Cardiac muscle cell (in vitro differentiated cells and primary cell): ENCODE measurements around the gene KDM8. TPM values are rescaled to one million over a fixed set of nuclear protein-coding genes. Genes with fewer than 3 reads are reported as not detected.

ENCODE experiments used
- DNase-seq, 2 donors: peaks; one replicate each; pipeline versions ENCODE4 v3.0.0 to v3.0.0-alpha.2; 2010 to 2017; ENCODE audit warnings: low read depth in 1 of 2, low spot score in 1 of 2
- H3K27ac ChIP-seq: fragments of 200-600 bp; sonication (generic); 2 replicates; pipeline ENCODE4 v1.5.1; 2016
- H3K27me3 ChIP-seq: fragments of 200-600 bp; sonication (generic); 2 replicates; pipeline ENCODE4 v1.6.0; 2016; ENCODE audit warnings: control low read depth
- H3K36me3 ChIP-seq: fragments of 200-600 bp; sonication (generic); 2 replicates; pipeline ENCODE4 v1.5.1; 2016; ENCODE audit warnings: control low read depth
- H3K4me1 ChIP-seq: fragments of 200-600 bp; sonication (generic); 2 replicates; pipeline ENCODE4 v1.8.1; 2017; ENCODE audit warnings: low read depth, mild to moderate bottlenecking, mixed run types
- H3K4me3 ChIP-seq: fragments of 200-600 bp; sonication (generic); 2 replicates; pipeline ENCODE4 v1.5.1; 2016; ENCODE audit warnings: mild to moderate bottlenecking
- H3K9me3 ChIP-seq: fragments of 200-600 bp; sonication (generic); 2 replicates; pipeline ENCODE4 v1.5.1; 2017; ENCODE audit warnings: low read depth, mild to moderate bottlenecking, control low read depth
- CTCF ChIP-seq: IDR thresholded peaks from 2 replicates; pipeline ENCODE4 v1.5.1; 2012; ENCODE audit warnings: low read depth, mild to moderate bottlenecking, low read length
- polyA plus RNA-seq: library from polyadenylated mRNA; unstranded; fragments of >200 nt; fragmentation: Nextera tagmentation; extraction: Ambion mirVana; gene quantifications from 2 replicates; pipeline ENCODE4 v1.2.1, GENCODE V29; 2016
- total RNA-seq: library from RNA; depleted of rRNA; stranded (reverse); fragments of >200 nt; gene quantifications from 2 replicates; pipeline ENCODE4 v1.2.3, GENCODE V29; 2016

The KDM8 gene
- total and polyA plus RNA-seq, 2 experiments from 2014 or later: 8.5 to 10.5 TPM

- Histone ChIP-seq H3K36me3 (no peaks in the 10 kb centered on the region), H3K9me3 (no peaks in the 10 kb centered on the region), H3K4me3 (no peak overlapping the region), H3K4me1 (no peaks in the 10 kb centered on the region), H3K27me3 (no peaks in the 10 kb centered on the region), H3K27ac (no peak overlapping the region)
- DNase-seq: no peak
- TF ChIP-seq CTCF: no peak
These were observed 37.8 kb upstream of the KDM8 start for GRCh38 chr16:27165576-27165975.

- Histone ChIP-seq H3K27ac (no peak overlapping the region), H3K4me1 (no peaks in the 10 kb centered on the region), H3K36me3 (no peaks in the 10 kb centered on the region), H3K9me3 (no peaks in the 10 kb centered on the region), H3K27me3 (no peaks in the 10 kb centered on the region), H3K4me3 (no peak overlapping the region)
- no peak for TF ChIP-seq CTCF
- DNase-seq: no peak
These were observed 34.5 kb upstream of the KDM8 start for GRCh38 chr16:27168790-27169189.

- H3K4me3 ChIP-seq: no peak overlapping the region
- H3K27ac ChIP-seq: no peak overlapping the region
- peak in 1 of 2 donors; percentile 95 for DNase-seq
- no peaks in the 10 kb centered on the region for H3K4me1 ChIP-seq
- H3K36me3 ChIP-seq: no peaks in the 10 kb centered on the region
- no peaks in the 10 kb centered on the region for H3K27me3 ChIP-seq
- TF ChIP-seq CTCF: peak; percentile 35
- no peaks in the 10 kb centered on the region for H3K9me3 ChIP-seq
These were observed 33.7 kb upstream of the KDM8 start for GRCh38 chr16:27169511-27170071.

- H3K27ac ChIP-seq: no peak overlapping the region
- TF ChIP-seq CTCF: no peak
- no peak overlapping the region for H3K4me3 ChIP-seq
- no peaks in the 10 kb centered on the region for H3K4me1 ChIP-seq
- no peaks in the 10 kb centered on the region for H3K9me3 ChIP-seq
- no peak for DNase-seq
- H3K36me3 ChIP-seq: no peaks in the 10 kb centered on the region
- no peaks in the 10 kb centered on the region for H3K27me3 ChIP-seq
These were observed 31.7 kb upstream of the KDM8 start for GRCh38 chr16:27171584-27171983.

- no peaks in the 10 kb centered on the region for H3K9me3 ChIP-seq
- no peaks in the 10 kb centered on the region for H3K36me3 ChIP-seq
- H3K27ac ChIP-seq: no peak overlapping the region
- no peaks in the 10 kb centered on the region for H3K4me1 ChIP-seq
- H3K27me3 ChIP-seq: no peaks in the 10 kb centered on the region
- DNase-seq: no peak
- no peak for TF ChIP-seq CTCF
- H3K4me3 ChIP-seq: no peak overlapping the region
These were observed 29.3 kb upstream of the KDM8 start for GRCh38 chr16:27174007-27174406.

- Histone ChIP-seq H3K36me3 (no peaks in the 10 kb centered on the region), H3K9me3 (no peaks in the 10 kb centered on the region), H3K27ac (no peak overlapping the region), H3K27me3 (no peaks in the 10 kb centered on the region), H3K4me1 (no peaks in the 10 kb centered on the region), H3K4me3 (no peak overlapping the region)
- TF ChIP-seq CTCF: no peak
- DNase-seq: peak in 1 of 2 donors; percentile 20
These were observed 28.5 kb upstream of the KDM8 start for GRCh38 chr16:27174798-27175197.
